ENCODE measurements around the gene PLCL2.
A peak's percentile ranks its signal among the peaks of the same experiment; 100 is the strongest.

PLCL2 gene

DNA sequence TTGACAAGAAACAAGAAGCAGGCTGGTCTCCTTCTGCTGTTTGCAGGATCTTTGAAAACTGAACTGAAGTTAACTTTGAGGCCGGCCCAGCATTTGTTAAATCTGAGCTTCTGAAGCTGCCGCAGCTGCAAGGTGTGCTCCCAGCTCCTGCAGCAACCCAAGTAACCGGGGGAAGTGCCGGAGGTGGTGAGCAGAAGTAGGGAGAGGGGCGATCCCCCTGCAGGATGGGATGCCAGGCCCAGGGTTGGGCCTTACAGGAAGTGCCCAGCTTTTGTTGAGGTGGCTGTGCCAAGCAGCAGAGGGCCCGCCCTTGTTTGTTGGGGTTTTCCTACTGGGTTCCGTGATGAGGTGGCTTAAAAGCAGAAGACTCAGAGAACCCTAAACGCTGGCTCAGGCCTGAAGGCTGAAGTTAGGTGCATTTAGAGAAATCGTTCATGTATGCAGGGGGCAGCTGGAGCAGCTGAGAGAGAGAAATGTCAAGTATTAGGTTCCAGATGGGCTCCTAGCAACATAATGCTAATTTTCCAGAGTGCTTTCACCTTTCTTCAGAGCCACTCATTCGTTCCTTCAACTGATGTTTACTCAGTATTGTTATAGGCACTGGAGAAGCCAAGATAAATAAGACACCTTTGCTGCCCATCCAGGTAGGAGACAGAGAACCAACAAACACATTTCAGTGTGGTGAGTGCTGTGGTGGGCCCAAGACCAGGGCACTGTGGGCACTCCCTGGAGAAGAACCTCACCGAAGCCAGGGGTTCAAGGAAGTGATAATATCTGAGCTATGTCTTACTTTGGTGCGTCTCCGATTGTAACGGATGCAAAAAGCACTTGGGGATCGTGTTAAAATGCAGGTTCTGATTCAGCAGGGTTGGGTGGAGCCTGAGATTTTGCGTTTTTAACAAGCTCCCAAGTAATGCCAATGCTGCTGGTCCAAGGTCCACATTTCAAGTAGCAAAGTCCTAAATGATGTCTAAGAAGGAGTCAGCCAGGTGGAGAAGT, 42.2 kb upstream of the PLCL2 start:
- Histone ChIP-seq H3K4me1 (ENCODE audit: low read depth, poor library complexity, severe bottlenecking) (peaks cover 76% of the 10 kb centered on the region), H2AFZ (ENCODE audit: low read depth) (peak overlapping the region; percentile 75), H3K27ac (peak overlapping the region; percentile 99), H4K20me1 (ENCODE audit: insufficient read depth) (no peaks in the 10 kb centered on the region), H3K79me2 (ENCODE audit: insufficient read depth, low read depth) (no peaks in the 10 kb centered on the region), H3K36me3 (ENCODE audit: insufficient read depth) (no peaks in the 10 kb centered on the region), H3K27me3 (ENCODE audit: insufficient read depth, low read depth) (no peaks in the 10 kb centered on the region), H3K4me2 (peak overlapping the region; percentile 99), H3K9ac (peak overlapping the region; percentile 79), H3K4me3 (IDR thresholded peaks at IDR 0.05; ENCODE audit: insufficient read depth, low read depth, low read length) (peak overlapping the region; percentile 19)
- TF ChIP-seq, protein P1, sequence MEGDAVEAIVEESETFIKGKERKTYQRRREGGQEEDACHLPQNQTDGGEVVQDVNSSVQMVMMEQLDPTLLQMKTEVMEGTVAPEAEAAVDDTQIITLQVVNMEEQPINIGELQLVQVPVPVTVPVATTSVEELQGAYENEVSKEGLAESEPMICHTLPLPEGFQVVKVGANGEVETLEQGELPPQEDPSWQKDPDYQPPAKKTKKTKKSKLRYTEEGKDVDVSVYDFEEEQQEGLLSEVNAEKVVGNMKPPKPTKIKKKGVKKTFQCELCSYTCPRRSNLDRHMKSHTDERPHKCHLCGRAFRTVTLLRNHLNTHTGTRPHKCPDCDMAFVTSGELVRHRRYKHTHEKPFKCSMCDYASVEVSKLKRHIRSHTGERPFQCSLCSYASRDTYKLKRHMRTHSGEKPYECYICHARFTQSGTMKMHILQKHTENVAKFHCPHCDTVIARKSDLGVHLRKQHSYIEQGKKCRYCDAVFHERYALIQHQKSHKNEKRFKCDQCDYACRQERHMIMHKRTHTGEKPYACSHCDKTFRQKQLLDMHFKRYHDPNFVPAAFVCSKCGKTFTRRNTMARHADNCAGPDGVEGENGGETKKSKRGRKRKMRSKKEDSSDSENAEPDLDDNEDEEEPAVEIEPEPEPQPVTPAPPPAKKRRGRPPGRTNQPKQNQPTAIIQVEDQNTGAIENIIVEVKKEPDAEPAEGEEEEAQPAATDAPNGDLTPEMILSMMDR (conservative IDR thresholded peaks at IDR 0.05; ENCODE audit: low read depth, low read length): no peak

DNA sequence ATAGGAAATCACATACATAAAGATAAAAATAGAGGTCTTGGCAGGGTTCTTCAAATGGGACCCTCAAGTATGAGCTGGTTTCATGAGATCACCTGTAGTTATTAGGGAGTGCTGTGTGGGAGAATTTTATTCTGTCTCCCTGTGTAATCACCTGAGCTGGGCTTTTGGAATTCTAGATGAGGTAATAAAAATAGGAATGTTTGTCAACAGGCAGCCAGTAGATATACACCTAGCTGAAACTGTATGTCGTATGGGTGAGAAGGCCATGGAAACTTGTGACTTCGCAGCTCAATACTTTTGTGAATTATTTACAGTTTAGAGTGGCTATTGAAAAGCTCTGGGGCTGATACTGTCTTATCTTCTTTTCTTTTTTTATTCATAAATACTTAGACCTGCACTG, 40.5 kb upstream of the PLCL2 start:
- Histone ChIP-seq H3K4me3 (IDR thresholded peaks at IDR 0.05; ENCODE audit: insufficient read depth, low read depth, low read length) (no peak overlapping the region), H3K27me3 (ENCODE audit: insufficient read depth, low read depth) (no peaks in the 10 kb centered on the region), H3K9ac (no peak overlapping the region), H3K79me2 (ENCODE audit: insufficient read depth, low read depth) (no peaks in the 10 kb centered on the region), H3K4me1 (ENCODE audit: low read depth, poor library complexity, severe bottlenecking) (peaks cover 61% of the 10 kb centered on the region), H3K36me3 (ENCODE audit: insufficient read depth) (no peaks in the 10 kb centered on the region), H3K4me2 (peak overlapping the region; percentile 99), H4K20me1 (ENCODE audit: insufficient read depth) (no peaks in the 10 kb centered on the region), H2AFZ (ENCODE audit: low read depth) (no peak overlapping the region), H3K27ac (peak overlapping the region; percentile 99; the same call in 1 of the 2 replicates)
- TF ChIP-seq, protein P1 (conservative IDR thresholded peaks at IDR 0.05; ENCODE audit: low read depth, low read length): no peak

- Histone ChIP-seq H3K27ac (peak overlapping the region; percentile 99; the same call in 1 of the 2 replicates), H2AFZ (ENCODE audit: low read depth) (no peak overlapping the region), H3K79me2 (ENCODE audit: insufficient read depth, low read depth) (no peaks in the 10 kb centered on the region), H3K9ac (no peak overlapping the region), H3K27me3 (ENCODE audit: insufficient read depth, low read depth) (no peaks in the 10 kb centered on the region), H3K4me1 (ENCODE audit: low read depth, poor library complexity, severe bottlenecking) (peaks cover 55% of the 10 kb centered on the region), H4K20me1 (ENCODE audit: insufficient read depth) (no peaks in the 10 kb centered on the region), H3K36me3 (ENCODE audit: insufficient read depth) (no peaks in the 10 kb centered on the region), H3K4me3 (IDR thresholded peaks at IDR 0.05; ENCODE audit: insufficient read depth, low read depth, low read length) (no peak overlapping the region), H3K4me2 (peak overlapping the region; percentile 99)
- TF ChIP-seq, protein P1 (conservative IDR thresholded peaks at IDR 0.05; ENCODE audit: low read depth, low read length): no peak
Measured at GRCh38 chr3:16844791-16845190, 40.0 kb upstream of the PLCL2 start.

DNA sequence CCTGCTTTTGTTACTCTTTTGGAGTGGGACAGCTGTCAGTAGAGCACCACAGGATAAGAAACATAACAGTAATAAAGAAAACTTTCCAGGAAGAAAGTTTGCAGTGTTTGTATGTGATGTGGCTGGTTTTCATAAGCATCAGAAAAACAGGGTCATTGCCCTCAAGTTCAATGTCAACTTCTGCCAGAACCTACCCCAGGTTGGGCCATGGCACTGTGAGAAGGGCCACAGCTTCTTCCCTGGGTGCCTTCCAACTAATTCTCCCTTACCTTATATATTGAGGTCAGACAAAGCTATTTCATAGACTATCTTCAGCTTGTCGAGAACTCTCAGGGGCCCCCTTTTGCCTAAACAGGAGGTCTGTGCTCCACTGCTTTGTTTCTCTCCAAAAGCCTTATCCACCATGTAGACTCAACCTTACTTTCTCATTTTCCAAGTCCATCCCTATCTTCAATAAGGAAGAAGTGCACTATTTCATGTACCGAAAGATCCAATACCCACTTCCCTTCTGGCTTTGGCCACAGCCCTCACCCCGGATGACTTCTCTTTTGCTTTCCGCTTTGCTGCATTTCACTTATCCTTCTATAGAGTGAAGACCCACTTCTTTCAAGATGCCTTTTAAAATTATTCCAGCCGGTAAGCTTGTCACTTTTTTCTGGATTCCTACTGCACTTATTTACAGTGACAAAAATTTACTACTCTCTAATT, 38.2 kb upstream of the PLCL2 start:
- Histone ChIP-seq H3K4me3 (IDR thresholded peaks at IDR 0.05; ENCODE audit: insufficient read depth, low read depth, low read length) (no peak overlapping the region), H3K4me2 (no peak overlapping the region), H3K4me1 (ENCODE audit: low read depth, poor library complexity, severe bottlenecking) (peaks cover 38% of the 10 kb centered on the region), H3K36me3 (ENCODE audit: insufficient read depth) (no peaks in the 10 kb centered on the region), H3K9ac (no peak overlapping the region), H4K20me1 (ENCODE audit: insufficient read depth) (no peaks in the 10 kb centered on the region), H3K27ac (no peak overlapping the region), H2AFZ (ENCODE audit: low read depth) (no peak overlapping the region), H3K79me2 (ENCODE audit: insufficient read depth, low read depth) (no peaks in the 10 kb centered on the region), H3K27me3 (ENCODE audit: insufficient read depth, low read depth) (no peaks in the 10 kb centered on the region)
- TF ChIP-seq, protein P1 (conservative IDR thresholded peaks at IDR 0.05; ENCODE audit: low read depth, low read length): no peak
